GM18868 (cell line): ENCODE measurements around the gene LUZP4.
"Not testable (repeated sequence)": the region's sequence is repeated elsewhere in the genome, so short reads cannot be mapped to it uniquely, and the experiment has no call there.

Experiments
- ATAC-seq: cut with Tn5 transposase; IDR thresholded peaks from one replicate; pipeline ENCODE4 v1.9.1; 2021; ENCODE audit warnings: mild to moderate bottlenecking, moderate library complexity; ENCODE audit not compliant: unreplicated experiment

The LUZP4 gene

DNA sequence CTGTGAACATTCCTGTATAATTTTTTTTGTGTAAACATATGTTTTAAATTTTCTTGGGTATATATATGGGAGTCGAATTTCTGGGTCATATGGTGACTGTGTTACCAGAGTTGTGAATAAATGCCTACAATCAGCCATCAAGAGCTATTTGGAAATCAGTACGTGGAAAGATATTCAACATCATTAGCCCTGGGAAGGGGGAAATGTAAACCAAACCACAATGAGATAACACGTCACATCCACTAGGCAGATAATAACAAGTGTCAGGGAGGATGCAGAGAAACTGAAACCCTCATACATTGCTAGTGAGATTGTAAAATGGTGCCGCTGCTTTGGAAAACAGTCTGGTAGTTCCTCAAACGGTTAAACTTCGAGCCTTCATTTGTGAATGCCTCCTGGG lies 43.9 kb downstream of the LUZP4 start:
- no peak for ATAC-seq

DNA sequence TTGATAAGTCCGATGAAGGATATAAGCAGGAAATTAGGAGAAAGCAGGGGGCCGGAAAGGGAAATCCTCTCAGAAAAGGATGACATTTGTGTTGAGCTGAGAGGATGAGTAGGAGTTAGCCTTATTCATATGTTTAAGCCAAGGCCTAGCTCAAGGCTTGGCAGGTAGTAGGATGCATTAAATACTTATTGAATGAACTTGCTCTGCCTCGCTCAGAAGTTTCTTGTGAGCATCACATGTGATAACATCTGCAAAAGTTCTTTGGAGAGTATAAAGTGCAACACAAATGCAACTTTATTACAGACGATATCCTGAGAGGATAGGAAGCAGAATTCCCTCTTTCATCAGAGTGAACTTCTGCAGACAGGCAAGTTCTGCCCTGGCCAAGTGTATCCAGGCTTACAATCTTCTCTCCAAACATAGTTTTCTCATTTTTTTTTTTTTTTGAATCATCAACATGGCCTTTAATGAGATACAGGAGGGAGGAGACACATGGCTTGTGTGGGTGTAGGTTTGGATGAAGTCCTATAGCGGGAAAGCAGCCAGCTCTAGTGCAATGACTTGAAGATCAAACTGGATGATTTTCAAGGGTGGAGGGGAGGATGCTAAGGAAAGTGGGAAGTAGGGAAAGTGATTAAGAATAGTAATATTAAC lies 48.1 kb downstream of the LUZP4 start:
- no peak for ATAC-seq

DNA sequence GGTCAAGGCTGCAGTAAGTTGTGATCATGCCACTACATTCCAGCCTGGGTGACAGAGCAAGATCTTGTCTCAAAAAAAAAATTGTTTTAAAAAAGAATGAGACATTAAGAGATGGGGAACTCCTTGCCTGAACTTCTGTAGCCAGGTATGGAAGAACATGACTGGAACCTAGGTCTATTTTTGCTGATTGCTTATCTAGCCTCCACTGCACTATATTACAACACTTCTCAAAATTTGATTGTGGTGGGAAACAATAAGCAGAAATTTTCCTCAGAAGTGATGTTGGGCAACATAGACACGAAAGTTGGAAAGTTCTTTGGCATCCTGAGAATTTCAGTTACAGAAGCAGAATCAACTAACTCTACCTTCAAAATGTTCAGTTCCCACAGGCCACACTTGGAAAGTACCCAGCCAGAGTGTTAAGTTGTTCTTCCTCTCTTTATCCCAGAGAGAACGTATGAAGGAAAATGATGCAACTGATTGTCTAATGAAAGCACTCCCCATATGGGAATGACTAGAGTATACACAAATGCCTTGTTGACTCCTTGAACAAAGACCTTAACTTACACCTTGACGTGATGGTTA lies 50.0 kb downstream of the LUZP4 start:
- no peak for ATAC-seq

DNA sequence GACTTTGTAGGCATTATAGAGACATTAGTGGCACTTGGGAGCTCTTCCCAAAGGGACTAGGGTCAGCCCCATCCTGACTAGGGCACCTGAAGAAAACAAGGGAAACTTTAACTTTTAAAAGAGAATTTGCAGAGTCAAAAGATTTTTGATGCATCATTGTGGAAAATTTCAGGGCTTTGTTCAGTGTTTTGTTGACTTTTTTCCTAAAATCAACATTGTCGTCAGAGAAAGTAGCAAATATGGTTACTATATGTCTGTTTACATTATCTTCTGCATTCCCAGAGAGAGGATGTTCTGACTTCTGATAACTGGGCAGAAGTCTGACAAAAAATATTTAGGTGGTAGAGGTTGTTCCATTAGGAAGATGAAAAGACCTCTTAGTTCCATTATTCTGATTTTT lies 51.9 kb downstream of the LUZP4 start:
- ATAC-seq = no peak

DNA sequence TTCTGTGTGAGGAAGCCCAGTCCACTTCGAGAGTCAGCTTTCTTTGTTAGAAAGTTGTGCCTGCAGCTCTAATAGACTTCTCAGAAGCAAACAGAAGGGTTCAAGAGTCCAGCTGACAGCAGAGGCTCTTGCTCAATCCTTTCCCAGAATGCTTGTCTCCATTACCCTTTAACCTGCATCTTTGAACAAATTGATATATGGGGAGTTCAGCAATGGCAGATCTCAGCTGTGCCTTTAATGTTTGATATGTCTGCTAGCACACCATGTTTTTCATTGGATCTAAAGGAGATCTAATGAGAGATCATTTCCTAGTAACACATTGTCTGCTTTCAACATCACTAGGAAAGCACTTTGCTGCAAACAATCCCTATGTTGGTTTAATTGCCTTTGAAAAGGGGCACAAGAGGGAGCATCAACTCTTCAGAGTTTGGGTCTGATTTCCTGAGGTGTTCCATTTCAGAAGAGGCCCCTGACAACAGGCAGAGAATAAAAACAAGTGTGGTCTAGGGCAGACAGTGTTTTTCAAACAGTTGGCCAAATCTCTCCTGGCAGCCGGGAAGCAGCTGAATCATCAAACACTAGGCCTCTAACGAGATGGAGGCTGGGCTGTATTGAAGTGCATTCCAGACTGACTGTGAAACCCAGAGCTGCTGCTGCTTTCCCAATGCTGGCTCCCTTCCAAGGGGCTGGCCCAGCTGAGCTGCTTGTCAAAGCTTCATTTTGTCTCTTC lies 55.5 kb downstream of the LUZP4 start:
- no peak for ATAC-seq

DNA sequence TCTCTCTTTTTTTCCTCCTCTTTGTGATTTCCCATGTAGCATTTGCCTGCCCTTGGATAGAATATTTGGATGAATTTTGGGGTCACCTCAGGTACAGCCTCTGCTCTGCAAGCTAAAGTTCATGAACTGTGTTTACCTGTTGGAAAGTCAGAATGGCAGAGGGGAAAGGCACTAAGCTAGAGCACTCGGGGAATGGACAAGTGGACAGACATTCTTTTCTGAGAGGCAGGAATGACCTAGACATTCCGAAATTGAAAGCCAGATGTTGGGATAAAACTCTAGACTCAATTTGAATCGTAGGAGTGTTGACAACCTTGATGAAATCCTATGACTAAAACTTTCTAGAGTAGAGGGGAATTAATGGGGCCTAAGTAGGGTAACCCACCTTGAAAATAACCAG lies 56.1 kb downstream of the LUZP4 start:
- no peak for ATAC-seq

DNA sequence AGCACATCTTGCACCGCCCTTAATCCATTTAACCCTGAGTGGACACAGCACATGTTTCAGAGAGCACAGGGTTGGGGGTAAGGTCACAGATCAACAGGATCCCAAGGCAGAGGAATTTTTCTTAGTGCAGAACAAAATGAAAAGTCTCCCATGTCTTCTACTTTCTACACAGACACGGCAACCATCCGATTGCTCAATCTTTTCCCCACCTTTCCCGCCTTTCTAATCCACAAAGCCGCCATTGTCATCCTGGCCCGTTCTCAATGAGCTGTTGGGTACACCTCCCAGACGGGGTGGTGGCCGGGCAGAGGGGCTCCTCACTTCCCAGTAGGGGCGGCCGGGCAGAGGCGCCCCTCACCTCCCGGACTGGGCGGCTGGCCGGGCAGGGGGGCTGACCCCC lies 57.2 kb downstream of the LUZP4 start:
- not testable (repeated sequence) for ATAC-seq

DNA sequence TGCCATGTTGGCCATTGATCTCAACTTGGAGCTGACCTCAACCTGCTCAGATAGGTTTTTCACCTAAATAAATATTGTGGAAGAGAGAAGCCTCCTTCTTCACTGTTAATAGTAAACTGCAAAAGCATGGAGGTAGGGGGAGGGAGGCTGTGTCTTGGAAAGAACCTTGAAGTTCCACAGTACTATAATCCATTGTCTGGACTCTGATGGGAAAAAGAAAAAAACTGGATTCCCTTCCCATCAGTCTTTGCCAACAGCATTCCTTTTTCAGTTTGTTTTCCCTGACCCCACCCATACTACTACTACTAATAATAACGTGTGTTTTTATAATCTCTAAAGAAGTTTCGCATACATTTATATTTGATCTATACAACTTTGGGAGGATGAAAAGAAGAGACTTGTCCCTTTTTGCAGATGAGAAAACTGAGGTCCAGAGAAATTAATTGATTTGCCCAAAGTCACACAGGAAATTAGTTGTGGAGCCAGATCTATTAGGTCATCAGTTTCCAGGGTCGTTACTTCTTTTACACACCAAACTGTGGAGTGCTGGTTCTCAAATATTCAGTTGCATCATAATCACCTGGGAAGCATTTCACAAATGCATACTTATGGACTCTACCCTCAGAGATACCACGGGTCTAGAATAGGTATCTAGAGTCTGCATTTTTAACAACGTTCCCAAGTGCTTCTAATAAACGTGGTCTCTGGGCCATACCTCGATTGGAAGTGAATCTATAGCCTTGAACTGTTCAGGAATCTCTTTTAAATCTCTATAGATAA lies 59.1 kb downstream of the LUZP4 start:
- no peak for ATAC-seq

DNA sequence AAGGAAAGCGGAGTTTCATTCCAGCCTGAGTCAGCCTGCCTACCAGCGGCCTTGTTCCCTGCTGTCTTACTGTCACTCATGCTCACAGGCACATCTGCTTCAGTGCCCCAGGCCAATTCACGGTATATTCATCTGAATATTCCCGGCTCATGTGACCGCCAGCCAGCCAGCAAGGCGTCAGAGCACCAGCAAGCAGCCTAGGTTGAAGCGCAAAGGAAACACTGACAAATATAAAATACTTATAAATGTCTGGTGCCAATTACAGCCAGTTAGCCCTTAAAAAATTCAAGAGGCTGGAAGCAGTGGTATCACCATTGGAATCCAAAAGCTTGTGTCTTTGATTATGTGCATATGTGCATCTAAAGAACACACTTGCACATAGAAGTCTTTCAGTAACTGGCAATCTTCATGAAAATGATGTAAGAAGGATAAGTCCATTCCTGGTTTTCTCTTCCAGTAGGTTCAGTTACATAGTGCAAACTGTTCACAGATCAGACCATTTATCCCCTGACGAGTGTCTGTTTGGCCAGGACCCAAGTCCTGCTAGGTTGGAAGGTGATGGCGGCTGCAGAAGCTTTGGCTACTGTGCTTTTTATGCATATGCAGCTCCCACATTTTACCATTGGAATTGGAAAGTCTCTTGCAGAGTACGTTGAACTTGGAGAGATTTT lies 61.3 kb downstream of the LUZP4 start:
- no peak for ATAC-seq

DNA sequence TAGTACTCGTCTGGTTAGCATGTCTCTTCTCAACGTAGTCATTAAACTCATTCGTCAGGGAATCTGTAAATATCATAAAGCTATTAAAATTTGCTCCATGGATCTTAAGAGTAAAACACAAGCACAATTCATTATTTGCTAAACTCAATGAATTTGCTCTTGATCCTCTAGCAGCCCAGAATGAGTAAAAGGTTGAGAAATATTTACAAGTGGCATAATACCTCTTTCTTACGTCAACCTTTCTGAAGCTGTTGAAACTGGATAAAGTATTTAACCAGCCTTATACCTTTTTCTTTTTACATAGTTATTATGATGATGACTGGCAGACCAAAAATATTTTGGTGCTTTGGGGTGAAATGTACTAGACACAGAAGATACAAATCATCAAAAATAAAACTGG lies 66.9 kb downstream of the LUZP4 start:
- no peak for ATAC-seq
